ENCODE data around the gene CA10. TPM values are rescaled to one million over a fixed set of nuclear protein-coding genes. Genes with fewer than 3 reads are reported as not detected.

Gene CA10
- total RNA-seq, 4 donors from 2014 or later, result not detected

- TF ChIP-seq CTCF (IDR thresholded peaks at IDR 0.05; ENCODE audit: low read depth), result no peak
Measured at GRCh38 chr17:51702963-51703360, 455.6 kb downstream of the CA10 start.

GRCh38 chr17:51701501-51701900 is 457.0 kb downstream of the CA10 start:
- TF ChIP-seq CTCF (IDR thresholded peaks at IDR 0.05; ENCODE audit: low read depth), result no peak

- TF ChIP-seq CTCF (IDR thresholded peaks at IDR 0.05; ENCODE audit: low read depth), result no peak
Measured at GRCh38 chr17:51700011-51700760, 458.3 kb downstream of the CA10 start.

GRCh38 chr17:51699303-51699702 is 459.2 kb downstream of the CA10 start:
- no peak for TF ChIP-seq CTCF (IDR thresholded peaks at IDR 0.05; ENCODE audit: low read depth)

- no peak for TF ChIP-seq CTCF (IDR thresholded peaks at IDR 0.05; ENCODE audit: low read depth)
Measured at GRCh38 chr17:51692917-51693316, 465.6 kb downstream of the CA10 start.

- no peak for TF ChIP-seq CTCF (IDR thresholded peaks at IDR 0.05; ENCODE audit: low read depth)
Measured at GRCh38 chr17:51687887-51688286, 470.6 kb downstream of the CA10 start.

- TF ChIP-seq CTCF (IDR thresholded peaks at IDR 0.05; ENCODE audit: low read depth), result no peak
Measured at GRCh38 chr17:51685287-51685909, 473.1 kb downstream of the CA10 start.

All from subcutaneous adipose tissue (tissue), 4 donors.